Activated CD8-positive, alpha-beta memory T cell treated with anti-CD3 and anti-CD28 coated beads, Interleukin-2, amount 50 U/mL, for 1 hour (primary cell): ENCODE data around the gene TEAD3.
A peak's percentile ranks its signal among the peaks of the same experiment; 100 is the strongest.

Source experiments
- DNase-seq: peaks from one replicate; pipeline ENCODE4 v3.0.0-alpha.2; 2020; ENCODE audit errors: extremely low read depth

TEAD3 gene

DNA sequence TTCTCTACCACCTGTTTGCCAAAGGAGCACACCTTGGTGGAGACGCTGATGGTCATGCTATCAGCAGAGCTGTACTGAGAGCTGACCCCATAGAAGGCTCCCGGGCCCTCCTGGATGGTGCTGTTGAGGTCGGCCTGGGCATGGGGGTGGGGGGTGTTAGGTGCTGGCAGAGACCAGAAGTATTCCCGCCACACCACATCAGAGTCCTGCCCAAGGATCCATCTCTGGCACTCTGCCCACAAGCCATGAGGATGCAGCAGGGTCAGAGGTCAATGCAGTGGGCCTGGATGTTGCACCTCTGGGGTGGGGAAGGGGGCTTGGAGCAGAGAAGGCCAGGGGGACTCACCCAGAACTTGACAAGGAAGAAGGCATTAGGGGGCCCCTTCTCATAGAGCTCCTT is 21.3 kb downstream of the TEAD3 start:
- DNase-seq, result no peak

DNA sequence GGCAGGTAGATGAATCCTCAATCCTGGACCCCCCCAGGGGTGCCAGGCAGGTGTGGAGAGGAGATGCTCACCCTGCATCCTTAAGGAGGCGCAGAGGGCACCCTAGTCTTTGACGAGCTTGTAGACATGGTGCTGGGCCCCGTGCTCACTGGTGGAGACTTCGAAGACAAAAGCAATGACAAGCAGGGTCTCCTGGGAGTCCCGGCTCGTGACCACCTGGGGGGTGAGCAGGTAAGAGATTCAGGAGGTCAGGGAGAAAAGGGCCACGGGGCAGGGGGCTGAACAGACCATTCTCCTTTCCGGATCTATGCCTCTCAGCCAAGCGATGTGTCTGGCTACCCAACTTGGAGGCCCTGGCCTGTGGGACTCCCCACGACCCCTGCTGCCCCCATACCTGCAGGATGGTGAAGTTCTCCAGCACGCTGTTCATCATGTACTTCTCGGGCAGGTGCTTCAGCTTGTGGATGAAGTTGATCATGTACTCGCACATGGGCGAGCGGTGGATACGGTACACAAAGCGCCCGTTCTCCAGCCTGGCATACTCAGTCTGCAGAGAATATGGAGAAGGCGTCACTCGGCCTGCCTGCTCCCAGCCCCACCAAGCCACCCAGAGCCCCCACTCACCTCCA is 21.8 kb downstream of the TEAD3 start:
- DNase-seq, result no peak

DNA sequence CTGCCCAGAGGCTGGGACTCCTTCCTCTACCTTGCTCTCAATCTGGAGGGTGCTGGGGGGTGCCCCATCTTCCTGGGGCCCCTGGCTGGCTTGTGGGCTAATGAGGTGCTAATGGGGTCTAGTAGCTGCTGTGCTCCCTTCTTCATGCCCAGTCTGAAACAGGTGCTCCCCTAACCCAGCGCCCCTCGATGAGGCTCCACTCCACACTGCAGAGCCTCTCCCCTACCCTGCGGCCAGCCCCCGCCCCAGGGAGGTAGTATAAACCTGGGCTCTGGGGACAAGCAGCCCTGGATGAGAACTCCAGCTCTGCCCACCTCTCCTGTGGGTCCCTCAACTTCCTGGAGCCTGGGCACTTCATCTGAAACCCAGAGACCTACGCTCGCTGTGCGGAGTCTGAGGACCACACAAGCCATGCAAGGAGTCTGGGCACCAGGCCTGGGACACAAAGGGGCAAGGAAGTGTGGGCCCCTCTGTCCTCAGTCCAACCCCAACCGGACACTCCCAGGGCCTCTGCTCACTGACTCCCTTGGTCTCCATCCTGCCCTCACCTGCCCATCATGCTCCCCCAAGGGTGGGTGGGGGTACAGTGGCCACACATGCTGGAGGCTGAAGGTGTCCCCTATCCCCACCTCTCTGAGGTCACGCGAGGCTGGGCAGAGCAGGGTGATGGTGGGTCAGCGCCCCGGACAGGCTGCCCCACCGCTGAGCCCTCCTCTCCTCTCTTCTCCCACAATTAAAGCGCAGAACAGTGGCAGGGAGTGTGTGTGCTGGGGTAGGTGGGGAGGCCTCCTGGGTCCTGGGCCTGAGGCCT is 22.5 kb downstream of the TEAD3 start:
- DNase-seq, result no peak

DNA sequence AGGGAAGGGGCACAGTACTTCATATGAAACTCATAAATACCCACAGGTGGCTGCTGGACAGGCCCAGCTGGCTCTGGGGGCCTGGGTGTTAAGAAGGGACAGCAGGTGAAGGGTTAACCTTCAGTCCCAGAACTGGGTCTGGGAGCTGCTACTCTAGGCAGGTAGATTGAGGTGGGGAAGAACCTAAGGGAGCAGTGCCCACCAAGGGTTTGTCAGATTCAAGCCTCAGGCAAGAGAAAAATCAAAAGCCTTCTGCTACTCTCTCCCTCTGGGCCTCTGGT is 23.1 kb downstream of the TEAD3 start:
- no peak for DNase-seq

DNA sequence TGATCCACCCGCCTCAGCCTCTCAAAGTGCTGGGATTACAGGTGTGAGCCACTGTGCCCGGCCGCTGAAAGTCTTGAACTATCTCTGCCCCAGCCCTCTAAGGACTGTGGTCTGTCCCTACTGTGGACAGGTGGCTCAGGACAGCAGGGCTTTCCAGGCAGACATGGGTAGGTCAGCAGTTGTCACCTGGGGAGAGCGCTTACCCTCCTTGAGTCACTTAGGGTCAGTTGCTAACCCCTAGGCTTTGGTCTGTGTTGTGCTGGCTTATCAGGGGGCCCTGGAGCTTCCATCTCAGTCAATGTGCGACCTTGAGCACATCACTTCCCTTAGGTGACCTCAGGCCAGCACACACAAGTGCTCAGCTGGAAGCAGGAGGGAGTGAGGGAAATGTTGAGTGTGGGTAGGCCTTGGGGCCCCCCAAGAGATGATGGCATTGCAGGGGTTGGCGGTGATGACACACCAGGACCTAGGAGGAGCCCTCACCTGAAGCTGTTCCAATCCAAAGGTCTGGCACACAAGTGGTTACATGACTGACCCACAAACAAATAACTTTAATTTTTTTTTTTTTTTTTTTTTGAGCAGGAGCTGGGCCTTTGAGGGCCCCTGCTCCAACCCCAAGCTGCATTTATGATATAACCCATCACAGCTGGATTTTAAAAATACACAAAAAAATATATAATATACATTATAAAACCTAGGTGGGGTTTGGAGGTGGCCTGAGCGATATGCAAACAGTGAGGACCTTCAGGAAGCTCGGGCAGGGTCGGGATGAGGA is 23.6 kb downstream of the TEAD3 start:
- DNase-seq, result no peak

DNA sequence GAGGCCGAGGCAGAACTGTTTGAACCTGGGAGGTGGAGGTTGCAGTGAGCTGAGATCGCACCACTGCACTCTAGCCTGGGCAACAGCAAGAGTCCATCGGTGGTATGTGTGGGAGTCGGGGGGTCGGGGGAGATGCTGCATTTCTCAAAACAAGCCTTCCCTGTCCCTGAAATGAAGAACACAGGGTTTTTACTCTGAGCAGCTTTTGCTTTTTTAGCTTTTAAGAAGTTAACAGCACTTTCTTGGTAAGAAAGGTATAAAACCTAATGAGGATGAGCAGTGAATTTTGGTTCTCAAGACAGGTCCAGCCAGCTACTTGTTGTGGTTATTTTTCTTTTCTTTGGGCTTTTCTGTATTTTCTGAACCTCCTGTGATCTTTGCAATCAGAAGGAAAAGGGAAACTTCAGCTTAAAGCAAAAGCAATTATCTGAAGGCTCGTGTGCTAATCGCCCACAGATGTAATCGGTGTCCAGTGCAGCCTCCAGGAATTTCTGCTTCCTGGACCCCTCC is 25.0 kb downstream of the TEAD3 start:
- no peak for DNase-seq

DNA sequence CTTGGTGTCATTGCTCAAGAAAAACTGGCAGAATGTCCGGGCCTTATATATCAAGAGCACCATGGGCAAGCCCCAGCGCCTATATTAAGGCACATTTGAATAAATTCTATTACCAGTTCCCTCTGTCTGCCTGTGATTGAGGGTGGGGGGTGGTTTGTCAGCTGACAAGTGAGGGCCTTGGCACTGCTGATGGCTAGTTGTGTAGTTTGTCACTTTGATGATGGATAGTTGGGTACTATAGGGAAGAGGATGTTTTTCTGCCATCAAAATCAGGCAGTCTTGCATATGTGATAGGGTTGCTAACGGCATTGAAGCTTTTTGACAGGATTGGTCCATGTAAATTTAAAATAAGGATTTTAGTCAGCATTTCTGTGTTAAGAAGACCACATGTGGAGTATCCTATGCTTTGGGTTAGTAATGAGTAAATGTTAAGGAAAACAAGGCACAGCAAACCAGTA is 26.2 kb downstream of the TEAD3 start:
- no peak for DNase-seq

DNA sequence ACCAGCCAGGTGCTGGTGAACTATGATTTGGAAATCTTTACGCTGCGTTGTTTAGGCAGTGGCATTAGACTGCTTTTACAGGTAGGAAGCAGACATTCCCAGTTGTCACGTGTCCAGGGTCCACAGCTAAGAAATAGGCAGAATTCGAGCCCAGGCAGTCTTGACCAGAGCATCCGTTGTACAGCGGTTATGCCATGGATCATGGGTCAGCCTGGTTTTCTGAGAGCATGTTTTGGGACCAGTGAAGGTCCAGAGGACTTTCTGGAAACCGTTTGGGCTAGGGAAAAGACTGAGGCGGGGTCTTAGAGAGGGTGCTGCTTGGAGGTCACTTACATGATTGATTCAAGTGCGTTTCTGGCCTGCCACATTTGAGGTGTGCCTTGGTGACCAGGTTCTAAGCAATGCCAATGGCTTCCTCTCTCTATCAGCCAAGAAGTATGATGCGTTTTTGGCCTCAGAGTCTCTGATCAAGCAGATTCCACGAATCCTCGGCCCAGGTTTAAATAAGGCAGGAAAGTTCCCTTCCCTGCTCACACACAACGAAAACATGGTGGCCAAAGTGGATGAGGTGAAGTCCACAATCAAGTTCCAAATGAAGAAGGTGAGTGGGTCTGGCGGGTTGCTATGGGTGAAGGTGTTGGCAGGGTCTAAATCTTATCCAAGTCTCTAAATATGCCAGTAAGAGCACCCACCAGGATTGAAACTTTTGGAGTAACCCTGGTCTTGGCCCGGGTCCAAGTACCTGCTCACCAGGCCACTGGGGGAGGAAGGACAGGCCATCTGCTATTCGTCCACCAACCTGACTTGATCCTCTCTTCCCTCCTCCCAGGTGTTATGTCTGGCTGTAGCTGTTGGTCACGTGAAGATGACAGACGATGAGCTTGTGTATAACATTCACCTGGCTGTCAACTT is 26.9 kb downstream of the TEAD3 start:
- no peak for DNase-seq

DNA sequence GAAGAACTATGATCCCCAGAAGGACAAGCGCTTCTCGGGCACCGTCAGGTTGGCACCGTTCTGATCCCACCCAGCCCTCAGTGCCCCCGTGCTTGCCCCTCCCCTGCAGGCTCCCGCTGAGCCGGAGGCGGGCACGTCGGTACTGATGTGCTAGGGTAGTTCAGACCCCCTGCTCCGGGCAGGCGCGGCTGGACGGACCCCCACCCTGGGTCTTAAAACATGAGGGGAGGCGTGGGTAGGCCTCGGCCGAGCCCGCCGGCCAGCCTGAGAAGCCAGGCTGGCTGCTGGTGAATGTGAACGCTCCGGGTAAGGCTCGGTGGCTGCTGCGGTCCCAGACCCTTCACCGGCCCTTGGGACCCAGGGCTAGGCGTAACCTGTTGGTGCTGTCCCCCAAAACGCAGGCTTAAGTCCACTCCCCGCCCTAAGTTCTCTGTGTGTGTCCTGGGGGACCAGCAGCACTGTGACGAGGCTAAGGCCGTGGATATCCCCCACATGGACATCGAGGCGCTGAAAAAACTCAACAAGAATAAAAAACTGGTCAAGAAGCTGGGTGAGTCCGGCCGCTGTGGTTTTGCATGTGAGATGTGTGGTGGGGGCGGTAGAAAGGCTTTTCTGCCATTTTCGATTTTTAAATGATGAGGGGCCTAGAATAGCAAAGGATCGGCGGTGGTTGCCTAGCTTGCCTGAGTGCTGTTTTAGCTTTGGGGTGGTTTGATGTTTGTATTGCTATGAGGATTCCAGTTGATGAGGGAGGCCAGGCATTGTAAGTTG is 27.7 kb downstream of the TEAD3 start:
- no peak for DNase-seq

DNA sequence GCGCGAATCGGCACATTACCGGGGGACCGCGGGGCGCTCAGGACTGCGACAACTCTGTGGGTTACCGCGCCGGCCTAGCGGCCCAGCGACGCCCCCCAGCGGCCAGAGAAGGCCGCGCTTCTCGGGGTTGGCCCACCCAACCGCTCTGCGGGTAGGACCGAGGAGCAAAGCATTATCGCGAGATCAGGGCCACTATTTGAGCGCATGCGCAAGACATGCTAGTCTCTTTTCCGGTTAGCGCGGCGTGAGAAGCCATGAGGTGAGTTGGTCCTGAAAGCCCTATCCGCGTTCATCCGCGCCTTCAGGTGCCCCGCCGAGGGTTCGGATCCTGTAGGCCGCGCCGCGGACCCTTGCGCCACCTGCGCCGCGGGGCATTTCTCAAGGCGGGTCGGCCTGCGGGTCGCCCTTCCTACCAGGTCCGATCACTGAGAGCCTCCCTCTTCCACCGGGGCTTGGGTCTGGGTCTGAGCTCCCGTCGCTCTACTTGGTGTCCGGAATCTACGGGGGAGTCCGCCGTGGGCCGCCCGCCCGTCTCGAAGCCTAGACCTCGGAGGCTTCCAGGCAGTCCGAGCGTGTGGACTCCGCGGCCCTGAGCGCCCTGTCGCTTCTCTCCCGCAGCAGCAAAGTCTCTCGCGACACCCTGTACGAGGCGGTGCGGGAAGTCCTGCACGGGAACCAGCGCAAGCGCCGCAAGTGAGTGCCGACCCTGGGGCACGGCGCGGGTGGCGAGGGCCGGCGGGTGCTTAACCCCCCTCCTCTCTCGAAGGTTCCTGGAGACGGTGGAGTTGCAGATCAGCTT is 28.5 kb downstream of the TEAD3 start, which contains the start of gene RPL10A:
TSS of gene RPL10A (plus strand) at position 221 of the 799 bp plus-strand sequence. CDS start at position 255, 34 bp downstream.
- DNase-seq, result peak; percentile 94

DNA sequence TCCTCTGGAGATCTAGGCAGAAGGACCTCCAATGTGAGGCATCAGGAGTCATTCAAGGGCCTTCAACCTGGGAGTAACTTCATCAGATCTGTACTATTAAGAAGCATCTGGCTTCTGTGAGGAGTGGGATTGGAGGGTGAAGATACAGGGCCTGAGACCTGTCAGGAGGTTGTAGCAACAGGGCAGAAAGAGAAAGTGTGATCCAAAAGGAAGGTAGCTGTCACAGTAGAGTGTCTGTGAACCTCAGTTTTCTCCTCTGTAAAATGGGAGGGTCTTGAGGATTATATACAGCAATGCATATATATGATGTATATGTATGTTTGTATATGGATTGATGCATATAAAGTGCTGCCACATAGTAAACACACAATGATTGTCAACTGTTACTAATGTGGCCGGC is 31.2 kb downstream of the TEAD3 start:
- DNase-seq, result no peak

DNA sequence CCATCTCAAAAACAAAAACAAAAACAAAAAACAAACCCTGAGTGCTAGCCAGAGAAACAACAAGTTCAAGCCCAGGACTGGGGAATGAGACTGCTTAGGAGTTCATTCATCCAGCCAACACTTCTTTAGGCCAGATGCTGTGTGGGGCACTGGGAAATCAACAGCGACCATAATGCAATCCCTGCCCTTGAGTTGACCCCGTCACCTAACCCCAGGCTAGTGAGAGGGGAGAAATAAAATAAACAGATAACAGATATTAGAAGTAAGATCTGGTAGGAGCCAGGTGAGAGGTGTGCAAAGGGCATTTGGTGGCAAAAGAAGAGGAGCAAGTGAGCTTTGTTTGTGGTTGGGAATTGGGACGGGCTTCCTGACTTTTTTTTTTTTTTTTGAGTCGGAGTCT is 33.6 kb downstream of the TEAD3 start:
- DNase-seq, result no peak

DNA sequence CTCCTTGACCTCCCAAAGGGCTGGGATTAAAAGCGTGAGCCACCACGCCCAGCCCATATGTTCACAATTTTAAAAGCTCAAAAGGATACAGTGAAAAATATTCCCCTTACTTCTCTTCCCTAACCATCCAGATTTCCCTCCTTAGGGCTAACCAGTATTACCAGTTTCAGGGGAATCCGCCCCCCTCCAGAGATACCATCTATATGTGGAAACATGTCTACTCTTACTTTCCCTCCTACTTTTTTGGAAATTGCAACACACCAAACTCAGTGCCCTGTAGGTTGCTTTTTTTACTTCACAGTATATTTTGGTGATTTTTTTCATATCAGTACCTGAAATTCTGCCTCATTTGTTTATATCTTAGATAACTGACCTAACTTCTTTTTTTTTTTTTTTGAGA is 35.6 kb downstream of the TEAD3 start:
- DNase-seq, result no peak

DNA sequence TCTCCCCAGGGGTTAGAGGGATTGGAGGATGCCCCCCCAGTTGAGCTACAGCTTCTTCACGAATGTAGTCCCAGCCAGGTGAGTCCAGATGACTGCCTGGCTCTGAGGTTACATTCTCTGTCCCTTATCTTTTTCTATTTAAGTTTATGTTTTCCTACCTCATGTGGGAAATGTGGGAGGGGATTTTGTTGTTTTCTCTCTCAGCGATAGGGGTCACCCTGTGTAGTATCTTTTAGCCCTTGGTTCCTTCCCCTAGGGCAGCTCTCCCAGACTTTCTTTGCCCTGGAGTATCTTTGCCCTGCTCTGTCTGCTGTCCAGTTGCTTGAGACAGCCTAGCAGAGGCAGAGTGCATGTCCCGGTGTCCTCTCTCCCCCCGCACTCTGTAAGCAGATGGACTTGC is 39.0 kb downstream of the TEAD3 start:
- DNase-seq, result no peak

DNA sequence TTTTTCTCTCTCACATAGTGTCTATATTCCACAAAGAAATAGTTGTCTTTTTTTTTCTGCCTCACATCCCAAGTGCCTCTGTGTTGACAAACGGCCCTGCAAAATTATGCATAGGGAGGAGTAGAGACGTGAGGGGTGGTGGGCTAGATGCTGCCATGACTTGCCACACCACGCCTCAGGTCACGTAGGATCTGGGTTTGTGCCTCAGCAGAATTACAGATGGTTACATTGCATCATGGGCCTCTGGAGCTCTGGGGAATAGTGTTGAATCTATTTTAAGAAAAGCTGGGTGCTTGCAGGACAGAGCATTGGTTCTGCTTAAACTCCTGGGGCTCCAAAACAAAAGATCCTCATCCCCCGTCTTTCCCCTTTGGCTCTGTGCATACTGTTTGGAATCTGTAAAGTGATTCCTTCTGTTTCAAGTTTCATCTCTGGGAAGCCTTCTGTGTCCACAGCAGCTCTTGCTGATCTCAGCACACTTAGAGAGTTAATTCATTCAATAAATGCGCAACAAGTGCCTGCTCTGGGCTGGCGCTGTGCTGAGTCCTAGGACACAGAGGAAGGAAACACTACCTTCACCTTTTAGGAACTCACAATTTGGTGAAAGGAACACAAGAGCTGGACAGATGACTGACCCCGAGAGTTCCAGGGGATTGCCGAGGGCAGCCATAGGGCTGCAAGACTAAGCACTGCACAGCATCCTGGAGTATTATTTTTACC is 42.3 kb downstream of the TEAD3 start:
- DNase-seq, result no peak

DNA sequence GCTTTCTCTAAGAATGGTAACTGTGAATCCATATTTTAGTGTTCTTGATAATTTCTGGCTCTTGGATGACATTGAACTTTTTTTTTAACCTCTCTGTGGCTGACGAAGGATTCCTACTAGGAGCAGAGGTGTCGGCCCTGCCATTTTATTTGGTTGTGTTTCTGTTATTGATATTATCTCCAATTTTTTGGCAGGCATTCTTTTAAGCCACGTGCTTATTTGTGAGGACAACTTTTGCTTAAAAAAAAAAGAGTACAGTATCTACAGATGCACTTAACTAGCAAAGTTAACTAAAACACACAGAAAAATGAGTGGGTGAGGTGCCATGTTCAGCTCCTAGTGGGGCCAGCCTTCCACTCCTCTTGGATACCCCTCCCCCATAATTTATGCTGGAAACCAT is 43.6 kb downstream of the TEAD3 start:
- DNase-seq, result no peak

DNA sequence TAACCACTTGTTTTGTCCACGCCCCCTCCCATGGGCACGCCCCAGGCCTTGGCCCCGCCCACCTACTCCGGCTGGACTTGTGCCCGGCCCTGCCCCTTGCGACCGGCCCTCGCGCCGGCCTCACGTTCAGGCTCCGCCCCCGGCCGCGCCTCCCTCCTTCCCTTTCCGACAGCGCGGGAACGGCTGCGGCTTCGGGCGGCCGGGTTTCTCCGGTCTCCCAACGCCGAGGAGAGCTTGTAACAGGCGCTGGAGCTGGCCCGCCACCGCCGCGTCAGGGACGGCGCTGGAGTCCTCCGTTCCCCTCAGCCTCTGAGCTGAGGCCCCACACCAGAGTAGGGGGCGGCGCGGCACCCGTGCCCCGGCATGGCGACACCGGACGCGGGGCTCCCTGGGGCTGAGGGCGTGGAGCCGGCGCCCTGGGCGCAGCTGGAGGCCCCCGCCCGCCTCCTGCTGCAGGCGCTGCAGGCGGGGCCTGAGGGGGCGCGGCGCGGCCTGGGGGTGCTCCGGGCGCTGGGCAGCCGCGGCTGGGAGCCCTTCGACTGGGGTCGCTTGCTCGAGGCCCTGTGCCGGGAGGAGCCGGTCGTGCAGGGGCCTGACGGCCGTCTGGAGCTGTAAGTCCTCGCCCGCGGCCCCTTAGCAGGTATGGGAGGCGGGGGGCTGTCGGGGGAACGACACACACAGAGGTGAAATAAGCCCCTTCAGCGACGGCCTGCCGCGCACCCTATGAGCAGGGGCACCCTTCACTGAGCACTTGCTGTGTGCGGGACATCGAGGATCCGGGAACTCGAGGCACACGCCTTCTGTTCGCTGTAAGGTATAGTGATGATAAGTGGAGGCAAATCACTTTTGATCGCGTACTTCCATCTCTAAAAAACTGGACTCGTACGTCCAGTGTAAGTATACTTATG is 44.4 kb downstream of the TEAD3 start, which contains the start of gene FANCE:
TSS of gene FANCE (plus strand) at position 156 of the 908 bp plus-strand sequence. CDS start at position 364, 208 bp downstream.
- DNase-seq, result peak; percentile 48
